Stimulated activated CD4-positive, alpha-beta T cell treated with anti-CD3 and anti-CD28 coated beads, Interleukin-4, amount 100 ng/mL, for 1 hour (primary cell): ENCODE measurements around the gene TPK1.

Experiments used
- DNase-seq: peaks from one replicate; pipeline ENCODE4 v3.0.0-alpha.2; 2020

The TPK1 gene

GRCh38 chr7:144717720-144718119 is 118.1 kb downstream of the TPK1 start:
- no peak for DNase-seq

- no peak for DNase-seq
These were observed 122.0 kb downstream of the TPK1 start for GRCh38 chr7:144713850-144714249.

- DNase-seq, result no peak
These were observed 125.1 kb downstream of the TPK1 start for GRCh38 chr7:144710791-144711190.

- DNase-seq, result no peak
These were observed 126.8 kb downstream of the TPK1 start for GRCh38 chr7:144709066-144709465.

GRCh38 chr7:144691240-144691639 is 144.6 kb downstream of the TPK1 start:
- DNase-seq, result no peak

GRCh38 chr7:144682581-144683280 is 153.1 kb downstream of the TPK1 start:
- DNase-seq, result no peak

- no peak for DNase-seq
These were observed 159.4 kb downstream of the TPK1 start for GRCh38 chr7:144676492-144676891.

GRCh38 chr7:144674550-144674949 is 161.3 kb downstream of the TPK1 start:
- DNase-seq, result no peak

- DNase-seq, result no peak
These were observed 163.0 kb downstream of the TPK1 start for GRCh38 chr7:144672869-144673268.

GRCh38 chr7:144671429-144671828 is 164.4 kb downstream of the TPK1 start:
- DNase-seq, result no peak

GRCh38 chr7:144670218-144670617 is 165.6 kb downstream of the TPK1 start:
- DNase-seq, result no peak

- DNase-seq, result no peak
These were observed 167.3 kb downstream of the TPK1 start for GRCh38 chr7:144668503-144668902.

- no peak for DNase-seq
These were observed 170.0 kb downstream of the TPK1 start for GRCh38 chr7:144665689-144666381.

- DNase-seq, result no peak
These were observed 176.6 kb downstream of the TPK1 start for GRCh38 chr7:144659211-144659610.

GRCh38 chr7:144656965-144657517 is 178.8 kb downstream of the TPK1 start:
- no peak for DNase-seq

GRCh38 chr7:144653449-144653848 is 182.4 kb downstream of the TPK1 start:
- no peak for DNase-seq

GRCh38 chr7:144650439-144650838 is 185.4 kb downstream of the TPK1 start:
- no peak for DNase-seq

- DNase-seq, result no peak
These were observed 186.7 kb downstream of the TPK1 start for GRCh38 chr7:144649120-144649519.

GRCh38 chr7:144641389-144642044 is 194.3 kb downstream of the TPK1 start:
- no peak for DNase-seq

- no peak for DNase-seq
These were observed 203.1 kb downstream of the TPK1 start for GRCh38 chr7:144632724-144633123.

- no peak for DNase-seq
These were observed 206.3 kb downstream of the TPK1 start for GRCh38 chr7:144629598-144629997.

- no peak for DNase-seq
These were observed 206.8 kb downstream of the TPK1 start for GRCh38 chr7:144629011-144629410.

GRCh38 chr7:144628176-144628575 is 207.7 kb downstream of the TPK1 start:
- no peak for DNase-seq

- DNase-seq, result no peak
These were observed 213.1 kb downstream of the TPK1 start for GRCh38 chr7:144622745-144623144.
